H1 (cell line): Measurements from ENCODE around the gene RBM17. TPM values are rescaled to one million over a fixed set of nuclear protein-coding genes. Genes with fewer than 3 reads are reported as not detected.

Experiments used
- ATF3 ChIP-seq: IDR thresholded peaks from 2 replicates; pipeline ENCODE4 v1.6.1; 2011; ENCODE audit warnings: low read depth, mild to moderate bottlenecking, low read length; ENCODE audit not compliant: insufficient read depth
- CREB1 ChIP-seq: IDR thresholded peaks from 2 replicates; pipeline ENCODE4 v1.6.1; 2012; ENCODE audit warnings: inconsistent platforms
- FOSL1 ChIP-seq: IDR thresholded peaks from 2 replicates; pipeline ENCODE4 v1.6.1; 2011; ENCODE audit warnings: mild to moderate bottlenecking, low read depth, low read length, moderate library complexity; ENCODE audit not compliant: insufficient read depth
- KDM4A ChIP-seq: IDR thresholded peaks from one replicate; pipeline ENCODE4 v1.7.1; 2012; ENCODE audit warnings: low read depth, mild to moderate bottlenecking, moderate library complexity, low read length, inconsistent platforms; ENCODE audit not compliant: severe bottlenecking
- POLR2A ChIP-seq, 2 experiments: IDR thresholded peaks; 1 replicate in 1 of 2; 2 replicates in 1 of 2; pipeline ENCODE4 v1.6.1; 2011; ENCODE audit warnings: low read depth in 2 of 2, low read length in 2 of 2, mild to moderate bottlenecking in 2 of 2; ENCODE audit errors: control extremely low read depth in 1 of 2
- POU5F1 ChIP-seq: IDR thresholded peaks from 2 replicates; pipeline ENCODE4 v1.6.1; 2011; ENCODE audit warnings: low read depth, mild to moderate bottlenecking, low read length, moderate library complexity
- RXRA ChIP-seq: IDR thresholded peaks from 2 replicates; pipeline ENCODE4 v1.6.1; 2011; ENCODE audit warnings: low read depth, mild to moderate bottlenecking, low read length, moderate library complexity; ENCODE audit not compliant: insufficient read depth
- SP1 ChIP-seq: IDR thresholded peaks from 2 replicates; pipeline ENCODE4 v1.6.1; 2011; ENCODE audit warnings: low read depth, low read length
- SUZ12 ChIP-seq: fragments of 200-600 bp; sonication (generic); IDR thresholded peaks from 2 replicates; pipeline ENCODE4 v1.6.1; 2012; ENCODE audit warnings: mild to moderate bottlenecking, inconsistent platforms, low read length, moderate library complexity, mixed read lengths
- TBP ChIP-seq: IDR thresholded peaks from 2 replicates; pipeline ENCODE4 v1.6.1; 2011; ENCODE audit warnings: low read depth, low read length, improper control_type of control experiment
- polyA plus RNA-seq, 7 experiments: library from polyadenylated mRNA; depleted of rRNA in 3 of 7; stranded (reverse) in 5 of 7; unstranded in 2 of 7; fragments of >200 nt in 5 of 7; fragments of 200-250 nt in 2 of 7; gene quantifications; 1 replicate in 5 of 7; 2 replicates in 1 of 7; 4 replicates in 1 of 7; pipeline versions ENCODE4 v1.2.1 to v1.2.3, GENCODE V29; 2011 to 2013; ENCODE audit warnings: missing spikeins in 2 of 7, mixed read lengths in 2 of 7
- total RNA-seq: library from RNA; stranded (reverse); fragmentation: NEBNext Ultra II Directional; extraction: Animal tissue kit (Norgen Biotek cat#: 25700); gene quantifications from 2 replicates; pipeline ENCODE4 v1.2.1, GENCODE V29; 2021

The RBM17 gene
- total and polyA plus RNA-seq, 2 of the 8 experiments (the other 6 are each of a cell fraction or from before 2014, with no cell fraction given), result 15.7 to 128 TPM

GRCh38 chr10:6146013-6146785 is 57.4 kb downstream of the RBM17 start (continued):
- TF ChIP-seq KDM4A, result no peak
- TF ChIP-seq SP1, result no peak
- no peak for TF ChIP-seq SUZ12
- TF ChIP-seq TBP, result no peak
- TF ChIP-seq FOSL1, result no peak
- TF ChIP-seq ATF3, result no peak
- TF ChIP-seq POU5F1, result no peak
- TF ChIP-seq POLR2A (IDR thresholded peaks at IDR 0.05; ENCODE audit: control extremely low read depth in 1 of 2, low read depth in 2 of 2, low read length in 2 of 2), result no peak
- no peak for TF ChIP-seq RXRA
- TF ChIP-seq CREB1, result no peak
